ENCODE measurements around the gene RAB13. TPM values are rescaled to one million over a fixed set of nuclear protein-coding genes. Genes with fewer than 3 reads are reported as not detected.

RAB13 gene
- polyA plus RNA-seq, 6 donors from 2014 or later, result 0.88 to 2.6 (median 1.5) TPM; not detected in 2

DNA sequence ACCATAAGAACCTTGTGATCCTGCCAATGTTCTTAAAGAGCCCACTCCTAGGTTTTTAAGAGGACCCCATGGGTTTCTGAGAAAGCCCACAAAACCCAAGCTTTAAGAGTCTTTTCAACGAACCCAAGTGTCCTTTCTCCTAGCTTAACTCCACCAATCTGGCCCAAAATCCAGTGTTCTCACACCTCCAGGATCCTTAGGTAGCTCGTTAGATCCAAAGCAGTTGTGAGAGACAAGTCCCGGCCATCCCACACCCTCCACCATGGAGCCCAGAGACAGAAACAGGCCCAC is 41.4 kb downstream of the RAB13 start:
- peaks cover 0 to 12% of the 10 kb centered on the region in 2 donors for H3K36me3 Mint-ChIP-seq
- peak overlapping the region; percentile 85 to 99 (median 96) for H3K4me3 Mint-ChIP-seq
- H3K27ac Mint-ChIP-seq, result peak overlapping the region; percentile 98 to 100 (median 100)
- H3K9me3 Mint-ChIP-seq, result peaks cover 0 to 2% (median 0%) of the 10 kb centered on the region in 7 donors
- ATAC-seq (ENCODE audit: low read depth in 2 of 2) (no peak), DNase-seq (no peak)
- peaks cover 49 to 63% (median 56%) of the 10 kb centered on the region in 3 donors for H3K4me1 Mint-ChIP-seq
- peaks cover 0 to 4% (median 0%) of the 10 kb centered on the region in 3 donors for H3K27me3 Mint-ChIP-seq

DNA sequence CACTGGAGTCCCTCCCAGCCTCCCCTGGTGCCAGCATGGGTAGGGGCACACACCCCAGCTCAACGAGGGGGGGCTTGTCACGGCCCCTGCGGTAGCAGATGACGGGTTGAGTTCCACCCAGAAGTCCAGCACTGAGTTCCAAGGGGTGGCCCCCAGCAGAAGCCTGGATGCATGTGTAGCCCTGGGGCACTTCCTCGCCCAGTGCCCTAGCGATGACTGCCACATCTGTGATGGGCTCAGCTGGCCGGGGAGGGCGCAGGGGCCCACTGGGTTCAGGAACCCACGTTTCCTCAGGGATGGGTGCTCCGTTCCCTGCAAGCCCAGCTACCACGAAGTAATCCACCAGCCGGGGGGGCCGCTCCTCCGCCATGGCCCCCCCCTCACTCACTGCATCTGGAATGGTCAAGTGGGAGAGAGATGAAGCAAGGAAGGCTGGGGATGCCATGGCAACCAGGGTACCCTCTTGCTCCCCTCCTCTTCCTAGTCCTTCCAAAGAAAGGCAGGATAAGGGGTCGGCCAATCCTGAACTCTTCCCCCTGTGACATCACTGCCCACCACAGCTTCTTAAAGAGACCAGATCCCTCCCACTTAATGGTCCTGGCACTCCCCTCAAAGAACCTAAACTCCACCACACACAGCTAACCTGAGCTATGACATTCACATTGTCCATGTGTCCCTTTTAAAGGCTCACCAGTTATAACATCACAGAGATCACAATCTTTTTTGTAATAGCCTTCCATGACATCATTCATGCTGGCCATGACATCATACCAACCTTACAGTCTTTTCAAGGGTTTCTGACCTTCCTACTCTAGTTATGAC is 41.9 kb downstream of the RAB13 start:
- Mint-ChIP-seq H3K4me1 (peaks cover 50 to 64% (median 56%) of the 10 kb centered on the region in 3 donors), H3K9me3 (peaks cover 0 to 2% (median 0%) of the 10 kb centered on the region in 7 donors), H3K36me3 (peaks cover 0 to 16% of the 10 kb centered on the region in 2 donors), H3K27me3 (peaks cover 0 to 4% (median 0%) of the 10 kb centered on the region in 3 donors), H3K4me3 (peak overlapping the region; percentile 85 to 99 (median 96)), H3K27ac (peak overlapping the region; percentile 98 to 100 (median 100))
- ATAC-seq (ENCODE audit: low read depth in 2 of 2) (no peak), DNase-seq (no peak)

DNA sequence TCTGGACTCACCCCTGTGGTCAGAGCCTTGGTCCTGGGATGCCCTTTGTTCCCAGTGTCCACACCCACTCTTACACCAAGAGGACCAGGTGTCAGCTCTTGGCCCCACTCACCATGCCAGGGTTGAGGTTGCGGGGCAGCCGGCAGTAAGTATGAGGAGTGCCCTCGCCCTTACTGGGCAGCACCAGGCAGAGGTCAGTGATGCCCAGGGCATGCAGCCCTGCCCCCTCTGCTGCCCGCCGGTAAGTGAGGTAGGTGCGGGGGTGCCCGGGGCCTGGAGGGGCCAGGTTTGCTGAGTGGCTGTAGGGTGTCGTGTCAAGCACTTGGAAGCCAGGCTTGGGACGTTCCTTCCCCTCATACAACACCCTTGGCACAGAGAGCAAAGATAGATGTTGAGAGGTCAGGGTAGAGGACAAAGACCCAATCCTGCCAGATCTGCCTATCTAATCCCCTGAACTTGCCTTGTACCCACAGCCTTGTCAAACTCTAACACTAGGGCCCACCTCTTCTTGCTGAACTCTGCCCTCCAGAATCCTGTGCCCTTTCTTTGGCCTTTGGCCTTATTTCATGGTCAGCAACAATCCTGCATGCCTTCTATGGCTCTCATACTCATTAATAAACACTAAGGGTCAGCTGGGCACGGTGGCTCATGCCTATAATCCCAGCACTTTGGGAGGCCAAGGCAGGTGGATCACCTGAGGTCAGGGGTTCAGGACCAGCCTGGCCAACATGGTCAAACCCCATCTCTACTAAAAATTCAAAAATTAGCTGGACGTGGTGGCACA is 43.2 kb downstream of the RAB13 start:
- DNase-seq (no peak), ATAC-seq (ENCODE audit: low read depth in 2 of 2) (no peak)
- H3K36me3 Mint-ChIP-seq, result peaks cover 0 to 16% of the 10 kb centered on the region in 2 donors
- H3K9me3 Mint-ChIP-seq, result peaks cover 0 to 2% (median 0%) of the 10 kb centered on the region in 7 donors
- peaks cover 0 to 4% (median 0%) of the 10 kb centered on the region in 3 donors for H3K27me3 Mint-ChIP-seq
- H3K27ac Mint-ChIP-seq, result peak overlapping the region in 5 of 6 donors; percentile 51 to 98 (median 86)
- H3K4me1 Mint-ChIP-seq, result peaks cover 44 to 63% (median 55%) of the 10 kb centered on the region in 3 donors
- peak overlapping the region in 5 of 8 donors; percentile 29 to 97 (median 75) for H3K4me3 Mint-ChIP-seq

DNA sequence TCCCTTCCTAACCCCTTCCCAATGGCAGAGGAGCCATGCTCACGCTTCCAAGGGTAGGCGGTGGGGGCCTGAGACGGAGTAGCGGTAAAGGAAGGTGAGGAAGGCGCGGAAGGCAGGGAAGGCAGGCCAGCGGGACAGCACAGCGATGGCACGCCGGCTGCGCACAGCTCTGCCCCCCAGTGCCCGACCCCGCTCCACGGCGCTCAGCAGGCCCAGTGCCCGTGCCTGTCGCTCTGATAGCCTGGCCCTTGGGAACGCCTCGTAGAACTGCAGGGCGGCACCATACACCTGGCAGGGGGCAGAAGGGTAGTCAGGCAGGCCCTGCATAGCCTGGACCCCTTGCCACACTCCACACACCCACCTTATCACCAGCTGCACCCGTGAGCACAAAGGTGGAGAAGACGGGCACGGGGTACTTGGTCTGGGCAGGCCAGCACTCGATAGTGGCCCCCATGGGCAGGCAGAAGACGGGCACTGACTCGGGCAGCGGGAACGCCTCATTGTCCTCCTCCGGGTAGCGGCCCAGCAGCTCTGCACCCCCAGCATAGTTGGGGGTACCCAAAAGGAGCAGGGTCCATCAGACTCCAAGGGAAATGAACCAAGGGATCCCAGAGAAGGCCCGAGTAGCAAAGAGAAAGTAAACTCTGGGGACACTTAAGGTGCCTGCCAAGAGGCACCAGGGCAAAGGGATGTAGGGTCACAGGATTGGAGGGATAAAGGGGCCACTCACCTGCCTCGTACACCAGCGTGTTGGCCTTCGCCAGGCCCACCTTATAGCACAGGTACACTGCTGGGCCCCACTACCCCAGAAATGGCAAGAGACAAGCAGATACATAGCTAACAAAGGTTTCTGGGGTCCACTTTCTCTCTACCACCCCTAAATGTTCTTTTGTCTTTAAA is 44.1 kb downstream of the RAB13 start:
- ATAC-seq (ENCODE audit: low read depth in 2 of 2) (no peak), DNase-seq (no peak)
- Mint-ChIP-seq H3K4me3 (peak overlapping the region in 4 of 8 donors; percentile 9 to 97 (median 60)), H3K27me3 (peaks cover 0 to 4% (median 0%) of the 10 kb centered on the region in 3 donors), H3K4me1 (peaks cover 41 to 64% (median 51%) of the 10 kb centered on the region in 3 donors), H3K27ac (peak overlapping the region in 4 of 6 donors; percentile 69 to 98 (median 84)), H3K9me3 (peaks cover 0 to 2% (median 0%) of the 10 kb centered on the region in 7 donors), H3K36me3 (peaks cover 0 to 16% of the 10 kb centered on the region in 2 donors)

DNA sequence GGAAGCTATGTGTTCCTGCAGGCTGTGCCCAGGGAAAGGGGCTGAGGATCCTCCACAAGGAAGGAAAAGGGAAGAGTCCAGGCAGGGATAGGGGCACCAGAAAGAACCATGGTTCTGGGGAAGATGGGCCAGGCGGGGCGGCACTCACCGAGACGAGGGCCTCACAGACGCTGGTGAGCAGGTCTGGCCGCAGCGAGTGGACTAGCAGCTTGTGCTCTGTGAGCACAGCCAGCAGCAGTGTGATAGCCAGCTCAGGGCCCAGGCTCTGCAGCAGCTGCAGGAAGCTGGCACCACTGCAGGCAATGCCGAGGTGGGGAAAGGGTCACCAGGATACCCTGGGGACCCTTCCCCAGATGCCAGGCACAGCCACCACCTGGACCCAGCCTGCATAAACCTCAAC is 45.4 kb downstream of the RAB13 start:
- H3K4me3 Mint-ChIP-seq, result peak overlapping the region in 2 of 8 donors; percentile 64
- peaks cover 37 to 64% (median 48%) of the 10 kb centered on the region in 3 donors for H3K4me1 Mint-ChIP-seq
- DNase-seq (no peak), ATAC-seq (ENCODE audit: low read depth in 2 of 2) (no peak)
- H3K36me3 Mint-ChIP-seq, result peaks cover 0 to 16% of the 10 kb centered on the region in 2 donors
- peaks cover 0 to 4% (median 0%) of the 10 kb centered on the region in 3 donors for H3K27me3 Mint-ChIP-seq
- peaks cover 0 to 2% (median 0%) of the 10 kb centered on the region in 7 donors for H3K9me3 Mint-ChIP-seq
- H3K27ac Mint-ChIP-seq, result peak overlapping the region in 1 of 6 donors; percentile 88

DNA sequence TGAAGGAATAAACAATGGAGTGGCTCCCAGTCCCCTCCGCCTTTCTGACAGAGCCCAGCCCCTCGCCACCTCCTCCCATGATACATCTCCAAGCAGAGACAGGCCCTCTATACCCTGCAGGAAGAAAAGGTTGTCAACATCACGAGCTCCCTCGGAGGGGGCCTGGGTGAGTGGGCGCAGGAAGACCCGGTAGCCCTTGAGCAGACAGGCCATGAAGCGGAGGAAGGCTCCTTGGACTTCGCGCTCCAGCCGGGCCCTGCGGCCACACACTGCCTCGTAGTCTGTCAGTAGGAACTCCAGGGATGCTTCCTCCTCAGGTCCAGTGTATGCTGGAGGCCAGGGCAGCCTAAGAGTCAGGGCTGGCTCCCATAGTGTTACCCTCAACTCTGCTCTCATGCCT is 46.7 kb downstream of the RAB13 start:
- H3K4me3 Mint-ChIP-seq, result no peak overlapping the region
- peaks cover 0 to 16% of the 10 kb centered on the region in 2 donors for H3K36me3 Mint-ChIP-seq
- ATAC-seq (ENCODE audit: low read depth in 2 of 2), result no peak
- H3K9me3 Mint-ChIP-seq, result no peaks in the 10 kb centered on the region
- peaks cover 28 to 52% (median 37%) of the 10 kb centered on the region in 3 donors for H3K4me1 Mint-ChIP-seq
- H3K27me3 Mint-ChIP-seq, result no peaks in the 10 kb centered on the region
- H3K27ac Mint-ChIP-seq, result peak overlapping the region in 1 of 6 donors; percentile 92
- DNase-seq, result no peak

DNA sequence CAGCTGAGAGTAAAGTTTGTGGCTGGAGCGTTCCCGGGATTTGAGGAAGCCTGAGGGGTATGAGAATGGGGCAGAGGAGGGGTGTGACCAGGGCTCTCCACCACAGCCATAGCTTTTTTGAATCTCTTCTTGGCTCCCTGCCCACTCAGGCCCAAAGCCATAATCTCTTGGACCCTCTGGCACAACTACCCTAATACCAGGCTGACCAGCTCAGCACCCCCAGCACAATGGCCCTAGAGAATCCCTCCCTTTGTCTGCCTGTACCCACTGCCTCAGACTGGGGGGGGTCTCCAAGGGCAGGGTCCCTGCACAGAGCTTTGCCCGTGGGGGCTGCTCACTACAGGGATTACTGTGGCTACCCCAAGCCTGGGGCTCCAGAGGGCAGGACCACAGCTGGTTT is 47.1 kb downstream of the RAB13 start:
- peaks cover 28 to 47% (median 32%) of the 10 kb centered on the region in 3 donors for H3K4me1 Mint-ChIP-seq
- no peaks in the 10 kb centered on the region for H3K9me3 Mint-ChIP-seq
- H3K4me3 Mint-ChIP-seq, result peak overlapping the region in 2 of 8 donors; percentile 25 to 52
- H3K27me3 Mint-ChIP-seq, result no peaks in the 10 kb centered on the region
- DNase-seq, result no peak
- no peak for ATAC-seq (ENCODE audit: low read depth in 2 of 2)
- peak overlapping the region in 3 of 6 donors; percentile 13 to 73 (median 33) for H3K27ac Mint-ChIP-seq
- peaks cover 0 to 16% of the 10 kb centered on the region in 2 donors for H3K36me3 Mint-ChIP-seq

DNA sequence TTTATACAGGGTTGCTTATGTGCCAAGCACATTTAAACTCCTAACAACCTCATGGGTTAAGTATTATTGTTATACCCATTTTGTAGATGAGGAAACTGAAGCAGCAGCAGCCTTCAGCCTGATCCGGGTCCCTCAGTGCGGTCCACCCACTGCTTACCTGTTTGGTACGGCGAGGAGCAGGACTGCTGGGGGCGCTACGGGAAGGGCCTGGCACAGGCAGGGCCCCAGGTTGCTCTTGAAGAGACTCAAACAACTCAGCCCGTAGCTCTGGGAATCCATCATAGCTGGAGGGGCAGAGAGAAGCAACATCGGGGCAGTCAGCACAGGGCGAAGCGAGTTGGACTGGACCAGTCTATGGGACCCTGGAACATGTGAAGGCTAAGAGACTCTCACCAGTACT is 48.8 kb downstream of the RAB13 start:
- H3K4me1 Mint-ChIP-seq, result peaks cover 15 to 32% (median 18%) of the 10 kb centered on the region in 3 donors
- H3K4me3 Mint-ChIP-seq, result no peak overlapping the region
- no peaks in the 10 kb centered on the region for H3K9me3 Mint-ChIP-seq
- H3K27me3 Mint-ChIP-seq, result no peaks in the 10 kb centered on the region
- H3K36me3 Mint-ChIP-seq, result peaks cover 0 to 23% of the 10 kb centered on the region in 2 donors
- no peak for DNase-seq
- peak overlapping the region in 2 of 6 donors; percentile 59 to 67 for H3K27ac Mint-ChIP-seq
- no peak for ATAC-seq (ENCODE audit: low read depth in 2 of 2)

DNA sequence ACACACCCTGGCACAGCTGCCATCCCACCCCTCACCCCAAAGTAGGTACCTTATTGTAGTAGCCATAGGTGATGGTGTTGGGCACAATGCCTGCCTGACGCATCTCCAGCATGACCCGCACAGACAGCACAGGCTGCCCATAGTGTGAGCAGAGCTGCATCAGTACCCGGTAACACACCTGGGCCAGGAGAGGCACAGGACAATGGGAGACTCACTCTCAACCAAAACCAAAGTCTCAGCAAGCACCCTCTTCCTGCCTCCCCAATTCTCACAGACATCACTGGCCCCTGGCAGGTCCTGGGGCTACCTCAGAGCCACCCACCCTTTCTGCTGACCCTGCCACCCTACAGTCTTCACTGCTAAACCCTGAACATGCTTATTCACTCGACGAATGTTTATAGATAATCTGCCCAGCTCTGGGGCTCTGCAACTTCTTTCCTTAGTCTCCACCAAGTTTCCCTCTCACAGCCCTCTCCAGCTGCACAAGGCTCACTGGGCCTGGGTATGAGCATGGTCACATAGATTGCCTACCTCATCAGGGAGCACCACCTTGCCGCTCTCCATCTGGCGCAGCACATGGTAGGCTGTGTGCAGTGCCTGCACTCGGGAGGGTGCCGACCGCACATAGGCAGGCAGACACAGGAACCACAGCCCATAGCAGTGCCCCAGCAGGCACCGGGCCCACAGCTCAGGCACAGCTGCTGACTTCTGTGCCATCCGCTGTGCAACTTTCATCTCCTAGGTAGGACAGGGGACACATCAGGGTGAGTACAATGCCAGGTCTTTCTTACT is 49.9 kb downstream of the RAB13 start:
- ATAC-seq (ENCODE audit: low read depth in 2 of 2) (no peak), DNase-seq (no peak)
- H3K27ac Mint-ChIP-seq, result peak overlapping the region in 2 of 6 donors; percentile 70 to 81
- H3K36me3 Mint-ChIP-seq, result peaks cover 0 to 23% of the 10 kb centered on the region in 2 donors
- H3K27me3 Mint-ChIP-seq, result no peaks in the 10 kb centered on the region
- peak overlapping the region in 1 of 8 donors; percentile 18 for H3K4me3 Mint-ChIP-seq
- no peaks in the 10 kb centered on the region for H3K9me3 Mint-ChIP-seq
- H3K4me1 Mint-ChIP-seq, result peaks cover 15 to 29% (median 16%) of the 10 kb centered on the region in 3 donors

DNA sequence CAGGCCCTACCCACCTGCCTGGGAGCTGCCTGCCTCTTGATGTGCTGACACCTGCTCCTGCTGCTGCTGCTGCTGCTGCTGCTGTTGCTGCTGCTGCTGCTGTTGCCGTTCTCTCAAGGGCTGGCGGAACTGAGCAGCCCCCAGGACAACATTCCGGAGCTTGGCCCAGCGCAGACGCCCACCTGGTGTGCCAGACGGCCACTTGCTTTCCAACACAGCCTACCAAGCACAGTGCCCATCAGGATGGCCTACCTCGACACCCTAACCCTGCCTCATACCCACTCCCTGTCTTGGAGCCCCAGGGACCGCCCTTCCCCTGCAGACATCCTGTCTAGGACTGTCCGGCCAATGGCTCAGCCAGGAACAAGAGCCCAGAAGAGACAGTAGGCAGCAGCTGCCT is 51.4 kb downstream of the RAB13 start:
- ATAC-seq (ENCODE audit: low read depth in 2 of 2) (no peak), DNase-seq (no peak)
- H3K36me3 Mint-ChIP-seq, result peaks cover 0 to 11% of the 10 kb centered on the region in 2 donors
- H3K4me1 Mint-ChIP-seq, result peaks cover 8 to 18% (median 9%) of the 10 kb centered on the region in 3 donors
- no peaks in the 10 kb centered on the region for H3K27me3 Mint-ChIP-seq
- H3K27ac Mint-ChIP-seq, result peak overlapping the region in 2 of 6 donors; percentile 69 to 84
- H3K4me3 Mint-ChIP-seq, result no peak overlapping the region
- no peaks in the 10 kb centered on the region for H3K9me3 Mint-ChIP-seq

DNA sequence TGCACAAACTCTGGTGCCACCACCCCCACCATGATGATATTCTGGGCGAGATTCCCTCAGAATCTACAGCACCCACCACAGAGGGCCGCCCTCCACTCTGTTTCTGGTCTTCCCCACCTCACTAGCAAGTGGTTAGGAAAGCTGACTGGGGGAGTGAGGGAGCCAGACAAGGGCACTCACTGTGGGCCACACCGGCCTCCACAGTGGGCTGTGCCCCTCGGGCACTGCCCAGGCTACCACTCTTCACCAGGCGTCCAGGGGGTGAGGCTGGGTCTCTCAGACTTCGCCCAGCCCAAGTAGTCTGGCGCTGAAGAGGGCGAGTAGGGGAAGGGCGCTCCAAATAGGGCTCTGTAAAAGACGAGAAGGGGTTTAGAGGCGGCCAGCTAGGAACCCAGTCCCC is 52.2 kb downstream of the RAB13 start:
- Mint-ChIP-seq H3K4me3 (no peak overlapping the region), H3K36me3 (peaks cover 0 to 7% of the 10 kb centered on the region in 2 donors), H3K4me1 (peaks cover 8 to 18% (median 9%) of the 10 kb centered on the region in 3 donors), H3K27me3 (no peaks in the 10 kb centered on the region), H3K27ac (peak overlapping the region in 2 of 6 donors; percentile 62 to 65), H3K9me3 (no peaks in the 10 kb centered on the region)
- no peak for ATAC-seq (ENCODE audit: low read depth in 2 of 2)
- DNase-seq, result no peak

DNA sequence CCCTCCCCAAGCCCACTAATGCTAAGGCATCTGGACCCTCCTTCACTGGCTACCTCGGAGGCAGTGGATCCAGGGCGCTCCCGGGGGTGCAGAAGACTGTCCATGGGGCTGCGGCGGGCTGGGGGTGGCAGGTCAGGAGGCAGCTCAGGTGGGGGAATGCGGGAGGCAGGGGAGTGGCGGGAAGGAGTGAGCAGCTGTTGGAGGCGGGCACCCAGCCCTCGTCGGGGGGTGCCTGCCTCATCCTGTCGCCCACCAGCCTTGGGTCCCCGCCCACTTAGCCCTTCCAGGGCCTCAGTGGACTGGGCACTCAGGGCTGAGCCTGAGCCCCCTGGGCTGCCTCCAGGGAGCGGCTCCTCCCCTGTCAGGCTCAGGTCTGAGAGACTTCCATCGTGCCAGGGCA is 52.7 kb downstream of the RAB13 start:
- ATAC-seq (ENCODE audit: low read depth in 2 of 2) (no peak), DNase-seq (no peak)
- H3K27ac Mint-ChIP-seq, result peak overlapping the region in 2 of 6 donors; percentile 42 to 62
- peaks cover 10 to 18% (median 13%) of the 10 kb centered on the region in 3 donors for H3K4me1 Mint-ChIP-seq
- H3K4me3 Mint-ChIP-seq, result no peak overlapping the region
- peaks cover 0 to 7% of the 10 kb centered on the region in 2 donors for H3K36me3 Mint-ChIP-seq
- H3K9me3 Mint-ChIP-seq, result no peaks in the 10 kb centered on the region
- H3K27me3 Mint-ChIP-seq, result no peaks in the 10 kb centered on the region

Measured in naive B cell (primary cell).